H1 (cell line): Measurements from ENCODE around the gene NDUFS3. TPM values are rescaled to one million over a fixed set of nuclear protein-coding genes. Genes with fewer than 3 reads are reported as not detected.

Experiments used
- CTCF ChIA-PET: fragments of 300-600 bp; sonication (Branson Sonifier 250); formaldehyde crosslinking; loops from one replicate; lab custom pipeline; 2021; ENCODE audit not compliant: partially characterized antibody; lab: Charles Lee
- POLR2A ChIA-PET: fragments of 300-600 bp; sonication (Branson Sonifier 250); formaldehyde crosslinking; loops from one replicate; lab custom pipeline; 2021; ENCODE audit warnings: inconsistent platforms; ENCODE audit not compliant: partially characterized antibody; lab: Charles Lee
- DNase-seq, 2 experiments: peaks; one replicate each; pipeline versions ENCODE4 v3.0.0 to v3.0.0-alpha.2; 2010 to 2022; ENCODE audit warnings: low spot score in 2 of 2, low read depth in 1 of 2, mixed read lengths in 1 of 2
- FAIRE-seq: peaks from 2 replicates; lab custom pipeline; 2011; peaks lifted over from hg19 to GRCh38; lab: Jason Lieb, UNC
- H2AFZ ChIP-seq: 2 replicates; pipeline ENCODE4 v1.8.1; 2012; ENCODE audit warnings: low read length, inconsistent platforms
- H2AK5ac ChIP-seq: 2 replicates; pipeline ENCODE4 v1.6.1; 2013; ENCODE audit warnings: low read depth, low read length
- H2BK120ac ChIP-seq: replicated peaks from 2 replicates; pipeline ENCODE3; 2013; ENCODE audit warnings: low read depth, low read length, inconsistent platforms
- H2BK12ac ChIP-seq: 2 replicates; pipeline ENCODE4 v1.6.1; 2013; ENCODE audit warnings: low read depth, low read length
- H2BK15ac ChIP-seq: 2 replicates; pipeline ENCODE4 v1.6.1; 2013; ENCODE audit warnings: low read length
- H2BK20ac ChIP-seq: 2 replicates; pipeline ENCODE4 v1.6.1; 2013; ENCODE audit warnings: low read length
- H2BK5ac ChIP-seq: 2 replicates; pipeline ENCODE4 v1.6.1; 2013; ENCODE audit warnings: low read depth, low read length
- H3K14ac ChIP-seq: 2 replicates; pipeline ENCODE4 v1.6.1; 2013; ENCODE audit warnings: inconsistent platforms; ENCODE audit not compliant: insufficient read length
- H3K18ac ChIP-seq: 2 replicates; pipeline ENCODE4 v1.6.1; 2013; ENCODE audit warnings: low read length; ENCODE audit errors: extremely low read depth
- H3K23ac ChIP-seq: 2 replicates; pipeline ENCODE4 v1.6.1; 2013; ENCODE audit warnings: inconsistent platforms; ENCODE audit not compliant: insufficient read length
- H3K23me2 ChIP-seq: 2 replicates; pipeline ENCODE4 v1.6.1; 2013; ENCODE audit warnings: low read depth, low read length
- H3K27ac ChIP-seq: 2 replicates; pipeline ENCODE4 v1.6.1; 2011; ENCODE audit warnings: low read depth, low read length, inconsistent platforms
- H3K27me3 ChIP-seq, 4 experiments: replicated peaks in 1 of 4; 1 replicate in 1 of 4; 2 replicates in 3 of 4; pipeline versions ENCODE4 v1.6.1 to v1.8.1; 2011 to 2013; ENCODE audit warnings: low read length in 3 of 4, mild to moderate bottlenecking in 3 of 4, inconsistent platforms in 2 of 4, mixed read lengths in 2 of 4, moderate library complexity in 1 of 4; ENCODE audit not compliant: control insufficient read depth in 3 of 4, insufficient read depth in 3 of 4; ENCODE audit errors: extremely low read depth in 1 of 4
- H3K36me3 ChIP-seq, 4 experiments: 2 replicates each; pipeline versions ENCODE4 v1.6.1 to v1.8.1; 2011 to 2013; ENCODE audit warnings: mild to moderate bottlenecking in 4 of 4, low read length in 3 of 4, moderate library complexity in 2 of 4, control low read depth in 1 of 4, inconsistent platforms in 1 of 4; ENCODE audit not compliant: insufficient read depth in 4 of 4, control insufficient read depth in 2 of 4
- H3K4ac ChIP-seq: replicated peaks from 2 replicates; pipeline ENCODE3; 2013; ENCODE audit warnings: low read length, low read depth, mixed read lengths, inconsistent platforms; ENCODE audit not compliant: insufficient read length
- H3K4me1 ChIP-seq, 4 experiments: replicated peaks in 1 of 4; 1 replicate in 1 of 4; 2 replicates in 3 of 4; pipeline versions ENCODE4 v1.6.1 to v1.8.1; 2011 to 2013; ENCODE audit warnings: low read length in 3 of 4, inconsistent platforms in 2 of 4, mixed read lengths in 1 of 4; ENCODE audit not compliant: insufficient read depth in 4 of 4, control insufficient read depth in 3 of 4
- H3K4me2 ChIP-seq, 2 experiments: 2 replicates each; pipeline versions ENCODE4 v1.6.1 to v1.8.1; 2011 to 2013; ENCODE audit warnings: low read depth in 2 of 2, low read length in 2 of 2, control low read depth in 1 of 2, inconsistent platforms in 1 of 2, mild to moderate bottlenecking in 1 of 2; ENCODE audit not compliant: insufficient read depth in 1 of 2
- H3K4me3 ChIP-seq, 4 experiments: fragments of 200-600, 300-600 bp in 1 of 4; sonication (generic), shearing (Covaris generic), sonication (Bioruptor Twin) in 1 of 4; 2 replicates each; pipeline versions ENCODE4 v1.5.1 to v1.8.1; 2011 to 2016; ENCODE audit warnings: low read length in 4 of 4, low read depth in 3 of 4, control low read depth in 2 of 4, inconsistent platforms in 2 of 4, mild to moderate bottlenecking in 2 of 4, mixed read lengths in 1 of 4, moderate library complexity in 1 of 4; ENCODE audit not compliant: insufficient read depth in 2 of 4; ENCODE audit errors: extremely low read depth in 1 of 4
- H3K56ac ChIP-seq: replicated peaks from 2 replicates; pipeline ENCODE3; 2013; ENCODE audit warnings: low read depth, mild to moderate bottlenecking, mixed read lengths, low read length, inconsistent platforms; ENCODE audit not compliant: insufficient read length
- H3K79me1 ChIP-seq: 2 replicates; pipeline ENCODE4 v1.6.1; 2013; ENCODE audit warnings: low read depth, low read length, control low read depth
- H3K79me2 ChIP-seq, 2 experiments: 2 replicates each; pipeline versions ENCODE4 v1.6.1 to v1.8.1; 2012 to 2013; ENCODE audit warnings: low read length in 2 of 2, mild to moderate bottlenecking in 2 of 2, inconsistent platforms in 1 of 2; ENCODE audit not compliant: insufficient read depth in 2 of 2, control insufficient read depth in 1 of 2
- H3K9ac ChIP-seq, 4 experiments: replicated peaks in 1 of 4; 1 replicate in 1 of 4; 2 replicates in 3 of 4; pipeline versions ENCODE4 v1.6.1 to v1.8.1; 2011 to 2013; ENCODE audit warnings: low read depth in 3 of 4, low read length in 3 of 4, control low read depth in 2 of 4, mild to moderate bottlenecking in 2 of 4, moderate library complexity in 2 of 4, inconsistent platforms in 1 of 4; ENCODE audit errors: extremely low read depth in 1 of 4
- H3K9me3 ChIP-seq, 2 experiments: 2 replicates each; pipeline versions ENCODE4 v1.6.1 to v1.8.1; 2012 to 2013; ENCODE audit warnings: mild to moderate bottlenecking in 2 of 2, moderate library complexity in 2 of 2, control low read depth in 1 of 2, inconsistent platforms in 1 of 2, low read depth in 1 of 2, low read length in 1 of 2, mixed read lengths in 1 of 2; ENCODE audit not compliant: insufficient read depth in 2 of 2
- H4K20me1 ChIP-seq, 2 experiments: replicated peaks in 1 of 2; 2 replicates each; pipeline versions ENCODE3 to v1.8.1; 2011 to 2013; ENCODE audit warnings: inconsistent platforms in 2 of 2, low read length in 2 of 2, mild to moderate bottlenecking in 1 of 2; ENCODE audit not compliant: insufficient read depth in 2 of 2, control insufficient read depth in 1 of 2
- H4K5ac ChIP-seq: 2 replicates; pipeline ENCODE4 v1.6.1; 2013; ENCODE audit warnings: low read length, low read depth, mixed read lengths, inconsistent platforms; ENCODE audit not compliant: insufficient read length
- H4K8ac ChIP-seq: 2 replicates; pipeline ENCODE4 v1.8.0; 2013; ENCODE audit warnings: mild to moderate bottlenecking, moderate library complexity, low read length, inconsistent platforms; ENCODE audit not compliant: insufficient read depth; ENCODE audit errors: extremely low read depth
- H4K91ac ChIP-seq: replicated peaks from 2 replicates; pipeline ENCODE3; 2013; ENCODE audit warnings: low read length, mixed read lengths, inconsistent platforms; ENCODE audit not compliant: insufficient read length
- BCL11A ChIP-seq, 2 experiments: IDR thresholded peaks; one replicate each; pipeline ENCODE4 v1.6.1; 2011; ENCODE audit warnings: low read depth in 2 of 2, low read length in 2 of 2, mild to moderate bottlenecking in 2 of 2
- CHD1 ChIP-seq: IDR thresholded peaks from 2 replicates; pipeline ENCODE4 v1.6.1; 2012; ENCODE audit warnings: low read depth, low read length, improper control_type of control experiment
- CHD2 ChIP-seq: IDR thresholded peaks from 2 replicates; pipeline ENCODE4 v1.6.1; 2012; ENCODE audit warnings: low read length, improper control_type of control experiment
- CREB1 ChIP-seq: IDR thresholded peaks from 2 replicates; pipeline ENCODE4 v1.6.1; 2012; ENCODE audit warnings: inconsistent platforms
- HDAC2 ChIP-seq, 2 experiments: fragments of 300-600 bp in 1 of 2; sonication (generic) in 1 of 2; IDR thresholded peaks; 2 replicates each; pipeline ENCODE4 v1.6.1; 2011 to 2012; ENCODE audit warnings: low read depth in 2 of 2, low read length in 2 of 2, mild to moderate bottlenecking in 2 of 2, moderate library complexity in 2 of 2, borderline replicate concordance in 1 of 2, inconsistent platforms in 1 of 2
- KDM5A ChIP-seq: fragments of 200-600 bp; IDR thresholded peaks from 2 replicates; pipeline ENCODE4 v1.7.1; 2012; ENCODE audit warnings: mild to moderate bottlenecking, low read length, inconsistent platforms, mixed read lengths
- POLR2A ChIP-seq, 2 experiments: IDR thresholded peaks; 1 replicate in 1 of 2; 2 replicates in 1 of 2; pipeline ENCODE4 v1.6.1; 2011; ENCODE audit warnings: low read depth in 2 of 2, low read length in 2 of 2, mild to moderate bottlenecking in 2 of 2; ENCODE audit errors: control extremely low read depth in 1 of 2
- RAD21 ChIP-seq, 2 experiments: IDR thresholded peaks in 1 of 2; conservative IDR thresholded peaks in 1 of 2; 2 replicates each; pipeline ENCODE4 v1.6.1; 2011; ENCODE audit warnings: low read depth in 2 of 2, low read length in 2 of 2, improper control_type of control experiment in 1 of 2, inconsistent platforms in 1 of 2, mild to moderate bottlenecking in 1 of 2, moderate library complexity in 1 of 2
- RFX5 ChIP-seq: IDR thresholded peaks from 2 replicates; pipeline ENCODE4 v1.6.1; 2011; ENCODE audit warnings: low read depth, low read length, improper control_type of control experiment, borderline replicate concordance
- RXRA ChIP-seq: IDR thresholded peaks from 2 replicates; pipeline ENCODE4 v1.6.1; 2011; ENCODE audit warnings: low read depth, mild to moderate bottlenecking, low read length, moderate library complexity; ENCODE audit not compliant: insufficient read depth
- SAP30 ChIP-seq: fragments of 300-600 bp; sonication (generic); IDR thresholded peaks from 2 replicates; pipeline ENCODE4 v1.7.1; 2012; ENCODE audit warnings: low read length, moderate library complexity, mild to moderate bottlenecking, inconsistent platforms; ENCODE audit not compliant: insufficient read depth, insufficient replicate concordance
- SIN3A ChIP-seq, 2 experiments: IDR thresholded peaks in 1 of 2; conservative IDR thresholded peaks in 1 of 2; 2 replicates each; pipeline ENCODE4 v1.6.1; 2011 to 2012; ENCODE audit warnings: low read length in 2 of 2, improper control_type of control experiment in 1 of 2, low read depth in 1 of 2, mild to moderate bottlenecking in 1 of 2
- TCF12 ChIP-seq: IDR thresholded peaks from 2 replicates; pipeline ENCODE4 v1.6.1; 2011; ENCODE audit warnings: low read depth, mild to moderate bottlenecking, low read length
- ZNF274 ChIP-seq: IDR thresholded peaks from 2 replicates; pipeline ENCODE4 v1.7.0; 2012; ENCODE audit warnings: low read length, borderline replicate concordance; ENCODE audit errors: extremely low read depth
- WGBS, 2 experiments: shearing (Covaris generic) in 1 of 2; methylation state at CpG; one replicate each; pipeline versions ENCODE4 v1.1.6 to v1.1.7; 2013 to 2015; ENCODE audit warnings: low lambda C conversion rate in 2 of 2, mixed read lengths in 2 of 2, inconsistent platforms in 1 of 2, low coverage in 1 of 2, missing lambda C conversion rate in 1 of 2; ENCODE audit not compliant: insufficient replicate concordance in 2 of 2, insufficient coverage in 1 of 2, insufficient read length in 1 of 2; ENCODE audit errors: extremely low coverage in 1 of 2, missing lambda C conversion rate in 1 of 2; 5-methylcytosine and 5-hydroxymethylcytosine counted together
- polyA plus RNA-seq, 7 experiments: library from polyadenylated mRNA; depleted of rRNA in 3 of 7; stranded (reverse) in 5 of 7; unstranded in 2 of 7; fragments of >200 nt in 5 of 7; fragments of 200-250 nt in 2 of 7; gene quantifications; 1 replicate in 5 of 7; 2 replicates in 1 of 7; 4 replicates in 1 of 7; pipeline versions ENCODE4 v1.2.1 to v1.2.3, GENCODE V29; 2011 to 2013; ENCODE audit warnings: missing spikeins in 2 of 7, mixed read lengths in 2 of 7
- total RNA-seq: library from RNA; stranded (reverse); fragmentation: NEBNext Ultra II Directional; extraction: Animal tissue kit (Norgen Biotek cat#: 25700); gene quantifications from 2 replicates; pipeline ENCODE4 v1.2.1, GENCODE V29; 2021

The NDUFS3 gene
- total and polyA plus RNA-seq, 2 of the 8 experiments (the other 6 are each of a cell fraction or from before 2014, with no cell fraction given): 135 to 241 TPM

- Histone ChIP-seq H2AK5ac (no peak overlapping the region), H3K4me1 (no peaks in the 10 kb centered on the region; a peak in 1 of 7 replicates), H3K9me3 (no peaks in the 10 kb centered on the region), H3K79me2 (no peaks in the 10 kb centered on the region), H3K56ac (no peak overlapping the region), H4K5ac (no peak overlapping the region), H4K20me1 (no peaks in the 10 kb centered on the region), H3K27ac (no peak overlapping the region), H3K4me2 (no peak overlapping the region), H3K27me3 (no peaks in the 10 kb centered on the region), H3K79me1 (no peaks in the 10 kb centered on the region), H4K91ac (no peak overlapping the region), H2BK5ac (no peak overlapping the region), H2AFZ (no peak overlapping the region), H3K36me3 (no peaks in the 10 kb centered on the region; a peak in 1 of 8 replicates), H3K18ac (no peak overlapping the region), H2BK12ac (no peak overlapping the region), H3K23me2 (no peaks in the 10 kb centered on the region), H3K4ac (no peak overlapping the region), H2BK15ac (no peak overlapping the region), H3K14ac (no peak overlapping the region), H2BK20ac (no peak overlapping the region), H3K23ac (no peak overlapping the region), H3K4me3 (no peak overlapping the region), H4K8ac (no peak overlapping the region), H3K9ac (no peak overlapping the region), H2BK120ac (no peak overlapping the region)
- FAIRE-seq (no peak), DNase-seq (no peak)
- ChIA-PET CTCF (interaction anchor here (1.3 to 1.4 kb wide), 2 partner anchors 9 to 26 kb away, joined by 4 read pairs; no protein-coding TSS in a partner anchor), POLR2A (interaction anchor here (0.6 to 1.9 kb wide), 6 partner anchors 8 to 33 kb away, joined by 3 to 8 read pairs (median 3); partner anchors contain the start of genes KBTBD4 and NDUFS3)
- WGBS, 2 experiments: 92% methylated on average over 6 of the region's 6 CpGs; no CpG with 5 or more reads in 1 of the 2 experiments
- TF ChIP-seq BCL11A (IDR thresholded peaks at IDR 0.05; ENCODE audit: low read depth in 2 of 2, low read length in 2 of 2): no peak
- no peak for TF ChIP-seq HDAC2 (IDR thresholded peaks at IDR 0.05; ENCODE audit: borderline replicate concordance in 1 of 2, low read depth in 2 of 2, low read length in 2 of 2)
- no peak for TF ChIP-seq RFX5
- no peak for TF ChIP-seq TCF12
- no peak for TF ChIP-seq POLR2A (IDR thresholded peaks at IDR 0.05; ENCODE audit: control extremely low read depth in 1 of 2, low read depth in 2 of 2, low read length in 2 of 2)
- TF ChIP-seq CHD2: no peak
- TF ChIP-seq ZNF274: no peak
- no peak for TF ChIP-seq SIN3A (conservative IDR thresholded peaks at IDR 0.05 in 1 of 2, IDR thresholded peaks at IDR 0.05 in 1 of 2; ENCODE audit: low read depth in 1 of 2, low read length in 2 of 2)
- no peak for TF ChIP-seq CHD1
- no peak for TF ChIP-seq KDM5A
- TF ChIP-seq RAD21 (IDR thresholded peaks at IDR 0.05 in 1 of 2, conservative IDR thresholded peaks at IDR 0.05 in 1 of 2; ENCODE audit: low read depth in 2 of 2, low read length in 2 of 2): no peak
- no peak for TF ChIP-seq CREB1
- TF ChIP-seq RXRA: no peak
- no peak for TF ChIP-seq SAP30
These were observed 32.5 kb downstream of the NDUFS3 start for GRCh38 chr11:47611348-47611794.
